PC-3 (cell line): Measurements from ENCODE around the gene VPS25.

Experiments
- EZH2 ChIP-seq: fragments of 300-600 bp; sonication (generic); IDR thresholded peaks from one replicate; pipeline ENCODE4 v1.6.1; 2017; ENCODE audit warnings: antibody characterized with exemption, mild to moderate bottlenecking, low read length; ENCODE audit not compliant: unreplicated experiment
- EZH2phosphoT487 ChIP-seq: fragments of 300-600 bp; sonication (generic); IDR thresholded peaks from 2 replicates; pipeline ENCODE4 v1.6.1; 2018; ENCODE audit warnings: mild to moderate bottlenecking, antibody characterized with exemption, low read length, borderline replicate concordance
- TF ChIP-seq, protein P1 (sequence below): fragments of 300-600 bp; sonication (generic); conservative IDR thresholded peaks from 2 replicates; pipeline ENCODE4 v1.5.1; 2017; ENCODE audit warnings: antibody characterized with exemption, low read depth, mild to moderate bottlenecking, low read length

DNA sequence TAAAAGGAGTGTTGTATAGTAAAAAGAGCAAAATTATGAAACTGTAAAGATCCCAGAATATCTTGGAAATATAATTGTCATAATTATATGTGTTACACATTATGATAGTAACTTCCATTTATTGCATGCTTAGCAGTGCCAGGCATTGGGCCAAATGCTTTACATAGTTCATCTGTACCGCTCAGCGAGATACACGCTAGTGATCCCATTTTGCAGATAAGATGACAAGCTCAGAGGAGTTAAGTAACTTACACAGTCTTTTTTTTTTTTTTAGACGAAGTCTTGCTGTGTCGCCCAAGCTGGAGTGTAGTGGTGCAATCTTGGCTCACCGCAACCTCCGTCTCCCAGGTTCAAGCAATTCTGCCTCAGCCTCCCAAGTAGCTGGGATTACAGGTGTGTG lies 21.6 kb upstream of the VPS25 start:
- TF ChIP-seq, protein P1, sequence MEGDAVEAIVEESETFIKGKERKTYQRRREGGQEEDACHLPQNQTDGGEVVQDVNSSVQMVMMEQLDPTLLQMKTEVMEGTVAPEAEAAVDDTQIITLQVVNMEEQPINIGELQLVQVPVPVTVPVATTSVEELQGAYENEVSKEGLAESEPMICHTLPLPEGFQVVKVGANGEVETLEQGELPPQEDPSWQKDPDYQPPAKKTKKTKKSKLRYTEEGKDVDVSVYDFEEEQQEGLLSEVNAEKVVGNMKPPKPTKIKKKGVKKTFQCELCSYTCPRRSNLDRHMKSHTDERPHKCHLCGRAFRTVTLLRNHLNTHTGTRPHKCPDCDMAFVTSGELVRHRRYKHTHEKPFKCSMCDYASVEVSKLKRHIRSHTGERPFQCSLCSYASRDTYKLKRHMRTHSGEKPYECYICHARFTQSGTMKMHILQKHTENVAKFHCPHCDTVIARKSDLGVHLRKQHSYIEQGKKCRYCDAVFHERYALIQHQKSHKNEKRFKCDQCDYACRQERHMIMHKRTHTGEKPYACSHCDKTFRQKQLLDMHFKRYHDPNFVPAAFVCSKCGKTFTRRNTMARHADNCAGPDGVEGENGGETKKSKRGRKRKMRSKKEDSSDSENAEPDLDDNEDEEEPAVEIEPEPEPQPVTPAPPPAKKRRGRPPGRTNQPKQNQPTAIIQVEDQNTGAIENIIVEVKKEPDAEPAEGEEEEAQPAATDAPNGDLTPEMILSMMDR, result no peak
- TF ChIP-seq EZH2 (no peak), EZH2phosphoT487 (no peak)
